GM23248 (cell line): ENCODE data around the gene EGLN2. TPM values are rescaled to one million over a fixed set of nuclear protein-coding genes. Genes with fewer than 3 reads are reported as not detected.
"Not testable (repeated sequence)": the region's sequence is repeated elsewhere in the genome, so short reads cannot be mapped to it uniquely, and the experiment has no call there.

ENCODE experiments used
- DNase-seq: peaks from one replicate; pipeline ENCODE4 v3.0.0-alpha.2; 2015
- H2AFZ ChIP-seq: fragments of 200-600 bp; sonication (generic); 2 replicates; pipeline ENCODE4 v1.6.1; 2016; ENCODE audit warnings: antibody characterized with exemption
- H3F3A ChIP-seq: fragments of 200-600 bp; sonication (generic); 2 replicates; pipeline ENCODE4 v1.6.1; 2016; ENCODE audit warnings: mild to moderate bottlenecking, antibody characterized with exemption, mixed run types; ENCODE audit not compliant: insufficient read depth
- H3K27ac ChIP-seq: fragments of 200-600 bp; sonication (generic); 2 replicates; pipeline ENCODE4 v1.5.1; 2016; ENCODE audit warnings: mild to moderate bottlenecking
- H3K27me3 ChIP-seq: fragments of 200-600 bp; sonication (generic); replicated peaks from 2 replicates; pipeline ENCODE4 v1.6.1; 2016; ENCODE audit warnings: mild to moderate bottlenecking; ENCODE audit not compliant: insufficient read depth
- H3K36me3 ChIP-seq: fragments of 200-600 bp; sonication (generic); 2 replicates; pipeline ENCODE4 v1.6.1; 2016; ENCODE audit warnings: low read depth, mild to moderate bottlenecking
- H3K4me1 ChIP-seq: fragments of 200-600 bp; sonication (generic); 2 replicates; pipeline ENCODE4 v1.6.1; 2016; ENCODE audit warnings: mild to moderate bottlenecking; ENCODE audit not compliant: insufficient read depth
- H3K4me2 ChIP-seq: fragments of 200-600 bp; sonication (generic); one replicate; pipeline ENCODE4 v1.6.1; 2016; ENCODE audit warnings: mild to moderate bottlenecking; ENCODE audit not compliant: unreplicated experiment
- H3K4me3 ChIP-seq: fragments of 200-600 bp; sonication (generic); 2 replicates; pipeline ENCODE4 v1.5.1; 2016; ENCODE audit warnings: mild to moderate bottlenecking
- H3K79me2 ChIP-seq: fragments of 200-600 bp; sonication (generic); 2 replicates; pipeline ENCODE4 v1.6.1; 2016; ENCODE audit warnings: mild to moderate bottlenecking; ENCODE audit not compliant: insufficient read depth
- H3K9ac ChIP-seq: fragments of 200-600 bp; sonication (generic); 2 replicates; pipeline ENCODE4 v1.6.1; 2016; ENCODE audit warnings: mild to moderate bottlenecking
- H3K9me2 ChIP-seq: fragments of 200-600 bp; sonication (generic); 2 replicates; pipeline ENCODE4 v1.6.1; 2016; ENCODE audit warnings: mixed run types, mild to moderate bottlenecking, moderate library complexity; ENCODE audit not compliant: insufficient read depth
- H3K9me3 ChIP-seq: fragments of 200-600 bp; sonication (generic); one replicate; pipeline ENCODE4 v1.6.1; 2017; ENCODE audit warnings: low read depth
- H4K20me1 ChIP-seq: fragments of 200-600 bp; sonication (generic); 2 replicates; pipeline ENCODE4 v1.6.0; 2016; ENCODE audit not compliant: insufficient read depth
- EZH2 ChIP-seq: fragments of 200-600 bp; sonication (generic); IDR thresholded peaks from 2 replicates; pipeline ENCODE4 v1.6.1; 2018; ENCODE audit warnings: antibody characterized with exemption, mild to moderate bottlenecking; ENCODE audit not compliant: insufficient read depth, poor library complexity, severe bottlenecking
- EZH2phosphoT487 ChIP-seq: fragments of 200-600 bp; sonication (generic); IDR thresholded peaks from 2 replicates; pipeline ENCODE4 v1.6.1; 2018; ENCODE audit warnings: antibody characterized with exemption, moderate library complexity, mild to moderate bottlenecking, low read depth; ENCODE audit not compliant: insufficient read depth
- WGBS, 2 experiments: methylation state at CpG; one replicate each; pipeline ENCODE4 v1.1.6; 2015 to 2017; ENCODE audit warnings: low lambda C conversion rate in 2 of 2, low coverage in 1 of 2; ENCODE audit errors: missing lambda C conversion rate in 2 of 2; 5-methylcytosine and 5-hydroxymethylcytosine counted together
- in situ Hi-C: fragments of 300-500 bp; cut with MboI; formaldehyde crosslinking; loops from 2 replicates; pipeline ENCODE4 v1.15.0; 2020
- polyA plus RNA-seq: library from polyadenylated mRNA; unstranded; fragments of >200 nt; fragmentation: Nextera tagmentation; extraction: Ambion mirVana; gene quantifications from 2 replicates; pipeline ENCODE4 v1.2.1, GENCODE V29; 2016
- total RNA-seq: library from RNA; depleted of rRNA; stranded (reverse); fragments of >200 nt; shearing (Covaris generic); gene quantifications from 2 replicates; pipeline ENCODE4 v1.2.3, GENCODE V29; 2014

The EGLN2 gene
- total and polyA plus RNA-seq, 2 experiments from 2014 or later = 52.5 to 83.3 TPM

DNA sequence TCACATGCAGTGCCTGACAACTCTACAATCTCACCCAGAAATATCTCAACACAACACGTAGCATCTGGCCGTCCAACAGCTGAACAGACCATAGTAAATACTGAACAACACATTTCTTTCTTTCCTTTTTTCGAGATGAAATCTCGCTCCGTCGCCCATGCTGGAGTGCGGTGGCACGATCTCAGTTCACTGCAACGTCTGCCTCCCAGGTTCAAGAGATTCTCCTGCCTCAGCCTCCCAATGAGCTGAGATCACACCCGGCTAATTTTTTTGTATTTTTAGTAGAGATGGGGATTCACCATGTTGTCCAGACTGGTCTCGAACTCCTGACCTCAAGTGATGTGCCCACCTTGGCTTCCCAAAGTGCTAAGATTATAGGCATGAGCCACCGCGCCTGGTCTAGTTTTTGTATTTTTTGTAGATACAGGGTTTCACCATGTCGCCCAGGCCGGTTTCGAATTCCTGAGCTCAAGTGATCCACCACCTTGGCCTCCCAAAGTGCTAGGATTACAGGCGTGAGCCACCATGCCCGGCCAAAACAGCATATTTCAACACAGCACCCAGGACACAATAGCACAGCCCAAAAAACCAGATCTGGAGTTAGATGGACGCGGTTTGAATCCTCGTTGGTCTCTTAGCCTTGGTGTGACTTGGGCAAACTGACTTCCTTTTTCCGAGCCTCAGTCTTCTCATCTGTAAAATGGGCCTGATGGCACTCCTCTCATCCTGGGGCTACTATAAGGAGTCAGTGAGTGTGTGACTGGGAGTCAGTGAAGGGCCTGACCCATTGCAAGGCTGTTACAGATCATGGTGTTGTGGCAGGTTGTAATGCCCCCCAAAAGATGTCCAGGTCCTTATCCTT, 28.6 kb downstream of the EGLN2 start:
- no peak overlapping the region for H3K4me2 ChIP-seq
- no peak overlapping the region for H2AFZ ChIP-seq
- no peaks in the 10 kb centered on the region for H3K9me3 ChIP-seq
- no peaks in the 10 kb centered on the region; the same call in 1 of the 2 replicates for H3K36me3 ChIP-seq
- H4K20me1 ChIP-seq = no peaks in the 10 kb centered on the region
- no peaks in the 10 kb centered on the region for H3K27me3 ChIP-seq
- no peaks in the 10 kb centered on the region for H3K79me2 ChIP-seq
- H3K27ac ChIP-seq = no peak overlapping the region
- WGBS, 2 experiments = 93 to 95% methylated on average over 22 of the region's 22 CpGs
- no peak for DNase-seq
- no peak overlapping the region for H3K4me3 ChIP-seq
- H3F3A ChIP-seq = peaks cover 14% of the 10 kb centered on the region
- H3K4me1 ChIP-seq = peaks cover 13% of the 10 kb centered on the region
- no peak for TF ChIP-seq EZH2phosphoT487
- in situ Hi-C loops = no loop called here
- no peak overlapping the region for H3K9ac ChIP-seq
- no peaks in the 10 kb centered on the region for H3K9me2 ChIP-seq

DNA sequence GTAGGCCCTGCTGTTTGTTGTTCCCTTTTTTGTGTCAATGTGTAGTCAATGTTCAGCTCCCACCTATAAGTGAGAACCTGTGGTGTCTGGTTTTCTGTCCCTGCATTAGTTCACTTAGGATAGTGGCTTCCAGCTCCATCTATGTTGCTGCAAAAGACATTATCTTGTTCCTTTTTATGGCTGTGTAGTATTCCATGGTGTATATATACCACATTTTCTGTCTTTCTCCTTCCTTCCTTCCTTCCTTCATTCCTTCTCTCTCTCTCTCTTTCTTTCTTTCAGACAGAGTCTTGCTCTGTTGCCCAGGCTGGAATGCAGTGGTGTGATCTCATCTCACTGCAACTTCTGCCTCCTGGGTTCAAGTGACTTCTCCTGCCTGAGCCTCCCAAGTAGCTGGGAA, 30.2 kb downstream of the EGLN2 start:
- Histone ChIP-seq H2AFZ (no peak overlapping the region), H3K9ac (no peak overlapping the region), H3K27ac (no peak overlapping the region), H3K36me3 (no peaks in the 10 kb centered on the region; the same call in 1 of the 2 replicates), H3K4me2 (no peak overlapping the region), H3K4me1 (peaks cover 13% of the 10 kb centered on the region), H3K27me3 (no peaks in the 10 kb centered on the region), H3K9me2 (no peaks in the 10 kb centered on the region), H4K20me1 (no peaks in the 10 kb centered on the region), H3K79me2 (no peaks in the 10 kb centered on the region), H3K9me3 (no peaks in the 10 kb centered on the region), H3K4me3 (no peak overlapping the region), H3F3A (peaks cover 14% of the 10 kb centered on the region)
- TF ChIP-seq EZH2phosphoT487 = no peak
- DNase-seq = no peak
- in situ Hi-C loops = no loop called here

DNA sequence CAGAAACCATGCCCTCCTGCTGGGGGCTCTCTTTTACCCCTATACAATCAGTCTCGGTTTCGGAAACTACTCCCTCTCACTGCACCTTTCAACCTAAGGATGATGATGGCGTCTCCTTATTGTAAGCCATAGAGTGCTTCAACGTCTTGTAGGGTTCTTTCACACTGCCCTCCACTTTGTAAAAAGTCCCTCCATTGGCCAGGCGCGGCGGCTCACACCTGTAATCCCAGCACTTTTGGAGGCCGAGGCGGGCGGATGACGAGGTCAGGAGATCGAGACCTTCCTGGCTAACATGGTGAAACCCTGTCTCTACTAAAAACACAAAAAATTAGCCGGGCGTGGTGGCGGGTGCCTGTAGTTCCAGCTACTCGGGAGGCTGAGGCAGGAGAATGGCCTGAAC, 31.8 kb downstream of the EGLN2 start:
- H3K9me3 ChIP-seq, H3K36me3 ChIP-seq, H3K4me3 ChIP-seq, H3K79me2 ChIP-seq, H2AFZ ChIP-seq, H3K9me2 ChIP-seq, H3K27me3 ChIP-seq, H3K9ac ChIP-seq, H3K4me2 ChIP-seq, in situ Hi-C loops, H4K20me1 ChIP-seq, DNase-seq, H3K27ac ChIP-seq: not testable (repeated sequence)
- H3F3A ChIP-seq = peaks cover 14% of the 10 kb centered on the region
- WGBS, 2 experiments = 90 to 95% methylated on average over 16 of the region's 16 CpGs
- H3K4me1 ChIP-seq = peaks cover 13% of the 10 kb centered on the region

DNA sequence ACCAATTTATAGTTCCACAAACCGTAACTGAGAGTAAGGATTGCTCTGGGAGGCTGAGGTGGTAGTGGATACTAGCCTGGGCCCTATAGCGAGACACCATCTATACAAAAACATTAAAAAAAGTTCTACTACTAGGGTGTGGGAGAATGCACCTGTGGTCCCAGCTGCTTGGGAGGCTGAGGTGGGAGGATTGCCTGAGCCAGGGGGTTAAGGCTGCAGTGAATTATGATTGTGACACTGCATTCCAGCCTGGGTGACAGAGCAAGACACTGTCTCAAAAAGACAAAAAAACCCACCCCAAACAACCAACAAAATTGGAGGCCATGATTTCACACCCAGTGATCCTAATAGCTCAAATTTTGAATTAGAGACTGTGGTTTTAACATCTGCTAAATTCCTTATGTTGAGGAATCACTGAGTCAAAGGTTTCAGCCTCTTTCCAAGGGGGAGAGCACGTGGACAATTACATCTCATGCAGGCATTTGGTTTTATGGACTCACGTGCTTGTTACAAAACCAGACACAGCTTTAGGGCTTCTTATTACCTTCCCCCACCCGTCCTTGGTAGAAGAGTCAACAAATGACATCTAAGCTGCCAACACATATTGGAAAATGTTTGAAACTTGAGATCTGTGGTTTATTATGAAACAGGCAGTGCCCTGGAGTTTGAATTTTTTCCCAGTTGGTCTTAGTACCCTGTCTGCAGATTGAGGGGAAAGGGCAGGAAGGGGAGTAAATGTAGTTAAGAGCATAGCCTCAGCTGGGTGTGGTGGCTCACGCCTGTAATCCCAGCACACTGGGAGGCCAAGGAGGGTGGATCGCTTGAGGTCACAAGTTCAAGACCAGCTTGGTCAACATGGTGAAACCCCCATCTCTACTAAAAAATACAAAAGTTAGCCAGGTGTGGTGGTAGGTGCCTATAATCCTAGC, 32.8 kb downstream of the EGLN2 start:
- Histone ChIP-seq H3K9me3 (no peaks in the 10 kb centered on the region), H3F3A (peaks cover 14% of the 10 kb centered on the region), H3K36me3 (no peaks in the 10 kb centered on the region; the same call in 1 of the 2 replicates), H3K9me2 (no peaks in the 10 kb centered on the region), H3K4me3 (no peak overlapping the region), H2AFZ (no peak overlapping the region), H3K4me2 (peak overlapping the region; percentile 15), H3K27ac (peak overlapping the region; percentile 62), H3K79me2 (no peaks in the 10 kb centered on the region), H4K20me1 (no peaks in the 10 kb centered on the region), H3K27me3 (no peaks in the 10 kb centered on the region), H3K4me1 (peaks cover 13% of the 10 kb centered on the region), H3K9ac (no peak overlapping the region)
- DNase-seq = peak; percentile 98
- in situ Hi-C loops = no loop called here
- TF ChIP-seq EZH2 = no peak
- 0 out of 2 replicates have a peak, but pooled peaks have one; percentile 64 for TF ChIP-seq EZH2phosphoT487
- WGBS, 2 experiments = 27 to 30% methylated on average over 7 of the region's 7 CpGs

DNA sequence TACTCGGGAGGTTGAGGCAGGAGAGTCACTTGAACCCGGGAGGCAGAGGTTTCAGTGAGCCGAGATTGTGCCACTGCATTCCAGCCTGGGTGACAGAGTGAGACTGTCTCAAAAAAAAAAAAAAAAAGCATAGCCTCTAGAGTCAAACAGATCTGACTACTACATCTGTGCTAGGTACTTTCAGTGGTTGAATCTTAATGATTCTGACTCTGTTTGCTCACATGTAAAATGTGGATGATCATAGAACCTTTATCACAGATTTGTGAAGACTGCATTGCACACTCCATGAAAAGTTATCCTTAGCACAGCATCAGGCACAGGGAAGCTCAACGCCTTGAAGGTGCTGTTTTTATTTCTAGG, 33.4 kb downstream of the EGLN2 start:
- H3K4me3 ChIP-seq, H4K20me1 ChIP-seq, H3K27me3 ChIP-seq, H3K9me2 ChIP-seq, H3K9ac ChIP-seq, H3K4me2 ChIP-seq, in situ Hi-C loops, H3K79me2 ChIP-seq, H2AFZ ChIP-seq, H3K9me3 ChIP-seq, H3K36me3 ChIP-seq, DNase-seq: not testable (repeated sequence)
- Histone ChIP-seq H3K4me1 (peaks cover 13% of the 10 kb centered on the region), H3F3A (peaks cover 14% of the 10 kb centered on the region), H3K27ac (peak overlapping the region; percentile 62)
- WGBS, 2 experiments = 72 to 78% methylated on average over 4 of the region's 4 CpGs

DNA sequence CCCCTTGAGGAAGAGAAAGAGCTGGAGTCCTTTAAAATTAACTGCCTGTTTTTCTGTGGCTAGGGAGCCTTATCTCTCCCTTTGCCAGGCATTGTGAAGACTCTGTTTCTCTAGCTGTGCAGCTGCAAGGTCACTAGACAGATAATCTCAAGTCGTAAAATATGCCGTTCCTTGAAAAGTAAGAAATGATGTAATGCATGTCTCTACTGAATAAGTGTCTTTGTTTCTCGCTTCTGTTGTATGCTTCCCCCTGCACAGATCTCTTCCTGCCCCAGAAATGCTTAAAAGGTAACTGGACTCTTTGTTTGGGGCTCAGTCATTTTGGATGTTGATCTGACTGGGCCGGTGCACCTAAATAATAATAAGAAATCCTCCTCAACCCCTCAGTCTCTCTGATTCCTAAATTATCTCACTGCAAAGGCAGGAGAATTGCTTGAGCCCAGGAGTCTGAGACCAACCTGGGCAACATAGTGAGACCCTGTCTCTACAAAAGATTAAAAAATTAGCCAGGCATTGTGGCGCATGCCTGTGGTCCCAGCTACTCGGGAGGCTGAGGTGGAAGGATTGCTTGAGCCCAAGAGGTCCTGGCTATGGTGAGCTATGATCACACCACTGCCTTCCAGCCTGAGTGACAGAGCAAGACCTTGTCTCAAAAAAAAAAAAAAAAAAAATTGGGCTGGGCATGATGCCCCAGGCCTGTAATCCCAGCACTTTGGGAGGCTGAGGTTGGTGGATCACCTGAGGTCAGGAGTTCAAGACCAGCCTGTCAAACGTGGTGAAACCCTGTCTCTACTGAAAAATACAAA, 34.9 kb downstream of the EGLN2 start:
- not testable (repeated sequence) for H3K9me3 ChIP-seq

More for the DNA sequence above, 34.9 kb downstream of the EGLN2 start:
- H3K27ac ChIP-seq, H3K79me2 ChIP-seq, H3K9me2 ChIP-seq, DNase-seq, H2AFZ ChIP-seq, in situ Hi-C loops, H3K9ac ChIP-seq, H4K20me1 ChIP-seq, H3K27me3 ChIP-seq, H3K36me3 ChIP-seq, H3K4me3 ChIP-seq, H3K4me2 ChIP-seq: not testable (repeated sequence)
- H3K4me1 ChIP-seq = peaks cover 13% of the 10 kb centered on the region
- peaks cover 14% of the 10 kb centered on the region for H3F3A ChIP-seq
- WGBS, 2 experiments = 64 to 74% methylated on average over 6 to 7 of the region's 7 CpGs
